Large intestine (tissue), 3 donors: ENCODE results near the gene VSIR. TPM values are rescaled to one million over a fixed set of nuclear protein-coding genes. Genes with fewer than 3 reads are reported as not detected.

Source experiments
- DNase-seq, 2 donors: peaks; one replicate each; pipeline versions ENCODE4 v3.0.0 to v3.0.0-alpha.2; 2013
- H3K27ac ChIP-seq: one replicate; pipeline ENCODE4 v1.5.1; 2013; ENCODE audit warnings: low read length
- H3K27me3 ChIP-seq: 2 replicates; pipeline ENCODE4 v1.6.1; 2013; ENCODE audit warnings: low read length; ENCODE audit not compliant: control insufficient read depth, insufficient read depth
- H3K36me3 ChIP-seq: 2 replicates; pipeline ENCODE4 v1.6.1; 2013; ENCODE audit warnings: low read length; ENCODE audit not compliant: control insufficient read depth, insufficient read depth
- H3K4me1 ChIP-seq: one replicate; pipeline ENCODE4 v1.6.1; 2013; ENCODE audit warnings: low read length; ENCODE audit not compliant: control insufficient read depth, insufficient read depth
- H3K4me3 ChIP-seq: one replicate; pipeline ENCODE4 v1.5.1; 2013; ENCODE audit warnings: low read length
- H3K9me3 ChIP-seq: one replicate; pipeline ENCODE4 v1.6.1; 2013; ENCODE audit warnings: mild to moderate bottlenecking, low read depth, low read length, moderate library complexity; ENCODE audit not compliant: control insufficient read depth
- WGBS: methylation state at CpG from one replicate; pipeline ENCODE4 v1.1.5; 2013; ENCODE audit warnings: low lambda C conversion rate; ENCODE audit not compliant: insufficient coverage; 5-methylcytosine and 5-hydroxymethylcytosine counted together
- polyA plus RNA-seq: library from polyadenylated mRNA; unstranded; fragments of 120-200 nt; gene quantifications from one replicate; pipeline ENCODE4 v1.2.1, GENCODE V29; 2013

The VSIR gene
- polyA plus RNA-seq, 1 donor = 47.9 TPM

DNA sequence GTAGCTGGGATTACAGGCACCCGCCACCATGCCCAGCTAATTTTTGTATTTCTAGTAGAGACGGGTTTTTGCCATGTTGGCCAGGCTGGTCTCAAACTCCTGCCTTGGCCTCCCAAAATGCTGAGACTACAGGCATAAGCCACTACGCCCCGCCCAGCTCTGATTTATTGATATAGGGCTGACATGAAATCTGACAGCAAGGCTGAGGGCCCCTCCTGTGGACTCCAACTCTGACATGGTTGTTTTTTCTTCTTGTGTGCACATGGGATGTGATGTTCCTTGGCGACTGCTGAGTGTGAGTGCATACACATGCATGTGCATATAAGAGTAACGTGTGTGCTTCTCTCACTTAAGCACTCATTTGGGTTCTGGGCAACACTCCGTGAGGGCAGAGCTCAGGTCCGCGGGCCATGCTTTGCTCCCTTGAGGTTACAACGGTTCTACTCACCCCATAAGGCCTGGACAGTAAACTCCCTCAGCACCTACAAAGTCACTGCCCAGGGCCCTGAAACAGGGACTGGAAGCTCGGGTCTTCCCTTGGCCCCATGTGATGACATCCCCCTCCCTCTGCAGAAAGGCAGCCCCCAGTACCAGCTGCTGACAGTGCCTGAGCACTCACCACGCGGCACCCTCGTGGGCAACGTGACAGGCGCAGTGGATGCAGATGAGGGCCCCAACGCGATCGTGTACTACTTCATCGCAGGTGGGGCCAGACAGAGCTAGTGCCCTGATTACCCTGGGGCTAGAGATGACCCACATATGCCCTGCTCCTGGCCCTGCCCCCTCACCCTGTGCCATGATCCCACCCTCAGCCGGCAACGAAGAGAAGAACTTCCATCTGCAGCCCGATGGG is 33.6 kb upstream of the VSIR start:
- WGBS = no CpG with 5 or more reads among the region's 23 CpGs

GRCh38 chr10:71805776-71806703 is 32.7 kb upstream of the VSIR start:
- H3K27me3 ChIP-seq = peaks cover 12% of the 10 kb centered on the region
- H3K4me1 ChIP-seq = no peaks in the 10 kb centered on the region
- no CpG with 5 or more reads among the region's 41 CpGs for WGBS
- peak; percentile 56 to 58 for DNase-seq
- H3K27ac ChIP-seq = no peak overlapping the region
- H3K36me3 ChIP-seq = no peaks in the 10 kb centered on the region
- no peaks in the 10 kb centered on the region for H3K9me3 ChIP-seq
- H3K4me3 ChIP-seq = no peak overlapping the region

More for the DNA sequence above, 33.6 kb upstream of the VSIR start:
- DNase-seq = no peak
- Histone ChIP-seq H3K9me3 (no peaks in the 10 kb centered on the region), H3K4me3 (no peak overlapping the region), H3K36me3 (no peaks in the 10 kb centered on the region), H3K4me1 (no peaks in the 10 kb centered on the region), H3K27ac (no peak overlapping the region), H3K27me3 (peaks cover 12% of the 10 kb centered on the region)

DNA sequence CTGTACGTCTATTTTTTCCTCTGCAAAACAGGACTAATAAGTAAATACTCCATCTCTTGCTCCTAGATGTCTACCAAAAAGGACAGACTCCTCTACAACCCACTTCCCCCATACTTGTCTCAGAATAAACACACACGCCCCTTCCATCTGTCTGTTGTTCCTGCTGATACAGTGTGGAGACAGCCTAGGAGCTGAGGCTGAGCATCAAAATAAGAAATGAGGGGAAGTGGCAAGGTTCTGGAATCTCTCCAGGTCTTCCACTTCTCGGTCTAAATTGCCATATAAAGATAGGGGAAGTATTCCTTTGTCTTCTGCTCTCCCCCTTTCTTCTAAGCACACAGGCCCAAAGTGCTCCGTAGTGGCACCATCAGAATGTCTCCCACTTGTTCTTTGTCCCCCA is 30.8 kb upstream of the VSIR start:
- 67% methylated on average over 1 of the region's 4 CpGs for WGBS
- no peaks in the 10 kb centered on the region for H3K36me3 ChIP-seq
- peaks cover 12% of the 10 kb centered on the region for H3K27me3 ChIP-seq
- DNase-seq = no peak
- H3K4me3 ChIP-seq = no peak overlapping the region
- no peaks in the 10 kb centered on the region for H3K9me3 ChIP-seq
- H3K4me1 ChIP-seq = no peaks in the 10 kb centered on the region
- H3K27ac ChIP-seq = no peak overlapping the region

DNA sequence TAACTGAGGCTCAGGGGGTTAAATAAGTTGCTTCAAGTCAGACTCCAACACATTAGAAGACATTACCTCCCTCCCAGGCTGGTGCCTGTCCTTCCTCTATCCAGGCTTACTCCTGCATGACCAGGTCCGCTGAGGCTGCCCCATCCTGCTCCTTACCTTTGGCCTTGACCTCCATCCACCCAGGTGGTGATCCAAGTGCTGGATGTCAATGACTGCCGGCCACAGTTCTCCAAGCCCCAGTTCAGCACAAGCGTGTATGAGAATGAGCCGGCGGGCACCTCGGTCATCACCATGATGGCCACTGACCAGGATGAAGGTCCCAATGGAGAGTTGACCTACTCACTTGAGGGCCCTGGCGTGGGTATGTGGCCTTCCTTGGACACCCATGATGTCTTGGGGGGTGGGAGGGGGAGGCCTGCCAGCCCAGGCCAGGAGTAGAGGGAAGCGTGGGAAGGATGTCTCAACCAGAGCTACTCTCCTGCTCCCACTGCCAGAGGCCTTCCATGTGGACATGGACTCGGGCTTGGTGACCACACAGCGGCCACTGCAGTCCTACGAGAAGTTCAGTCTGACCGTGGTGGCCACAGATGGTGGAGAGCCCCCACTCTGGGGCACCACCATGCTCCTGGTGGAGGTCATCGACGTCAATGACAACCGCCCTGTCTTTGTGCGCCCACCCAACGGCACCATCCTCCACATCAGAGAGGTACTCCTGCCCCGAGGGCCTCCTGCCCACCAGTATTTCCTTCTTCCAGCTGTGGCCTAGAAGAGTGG is 29.6 kb upstream of the VSIR start:
- Histone ChIP-seq H3K9me3 (no peaks in the 10 kb centered on the region), H3K27me3 (peaks cover 12% of the 10 kb centered on the region), H3K27ac (no peak overlapping the region), H3K4me3 (no peak overlapping the region), H3K4me1 (no peaks in the 10 kb centered on the region), H3K36me3 (no peaks in the 10 kb centered on the region)
- DNase-seq = no peak
- WGBS = no CpG with 5 or more reads among the region's 18 CpGs

DNA sequence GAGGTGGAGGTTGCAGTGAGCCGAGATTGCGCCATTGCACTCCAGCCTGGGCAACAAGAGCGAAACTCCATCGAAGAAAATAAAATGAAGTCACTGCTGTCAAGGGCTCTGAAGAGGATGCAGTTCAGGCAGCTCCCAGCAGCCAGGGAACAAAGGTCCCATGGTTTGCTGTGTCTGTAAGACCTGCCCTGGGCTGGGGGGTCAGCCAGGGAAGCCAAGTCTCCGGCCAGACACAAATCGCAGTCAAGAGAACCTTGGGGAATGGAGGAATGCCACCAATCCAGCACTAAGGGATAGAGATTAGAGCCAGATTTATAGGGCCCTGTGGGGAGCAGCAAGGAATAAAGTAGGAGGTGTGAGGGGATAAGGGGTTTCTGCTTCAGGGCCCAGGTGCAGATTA is 28.9 kb upstream of the VSIR start:
- WGBS = no CpG with 5 or more reads among the region's 6 CpGs
- no peaks in the 10 kb centered on the region for H3K36me3 ChIP-seq
- no peaks in the 10 kb centered on the region for H3K9me3 ChIP-seq
- no peak overlapping the region for H3K4me3 ChIP-seq
- no peak for DNase-seq
- H3K27me3 ChIP-seq = peaks cover 12% of the 10 kb centered on the region
- no peak overlapping the region for H3K27ac ChIP-seq
- no peaks in the 10 kb centered on the region for H3K4me1 ChIP-seq

DNA sequence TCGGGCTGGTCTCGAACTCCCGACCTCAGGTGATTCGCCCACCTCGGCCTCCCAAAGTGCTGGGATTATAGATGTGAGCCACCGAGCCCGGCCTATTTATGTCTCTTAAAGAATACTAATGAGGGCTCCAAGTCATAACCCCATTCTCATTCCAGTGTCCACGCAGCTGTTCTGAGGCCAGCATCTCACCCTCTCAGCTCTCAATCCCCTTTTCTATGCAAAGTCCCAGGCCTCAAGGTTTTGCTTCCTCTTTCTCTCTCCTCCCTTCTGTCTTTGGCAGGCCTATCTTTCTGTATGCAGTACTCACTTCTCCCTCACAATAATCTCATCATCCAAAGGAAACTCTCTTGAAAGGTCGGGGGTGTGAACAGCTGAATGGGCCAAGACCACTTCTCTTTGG is 28.0 kb upstream of the VSIR start:
- no CpG with 5 or more reads among the region's 9 CpGs for WGBS
- no peak overlapping the region for H3K4me3 ChIP-seq
- H3K27ac ChIP-seq = no peak overlapping the region
- peaks cover 12% of the 10 kb centered on the region for H3K27me3 ChIP-seq
- H3K36me3 ChIP-seq = no peaks in the 10 kb centered on the region
- H3K9me3 ChIP-seq = no peaks in the 10 kb centered on the region
- no peak for DNase-seq
- H3K4me1 ChIP-seq = no peaks in the 10 kb centered on the region

- WGBS = no CpG with 5 or more reads among the region's 3 CpGs
- no peak overlapping the region for H3K4me3 ChIP-seq
- H3K4me1 ChIP-seq = no peaks in the 10 kb centered on the region
- H3K27ac ChIP-seq = no peak overlapping the region
- peak; percentile 36 to 58 for DNase-seq
- no peaks in the 10 kb centered on the region for H3K36me3 ChIP-seq
- no peaks in the 10 kb centered on the region for H3K27me3 ChIP-seq
- no peaks in the 10 kb centered on the region for H3K9me3 ChIP-seq
These were observed 26.5 kb upstream of the VSIR start for GRCh38 chr10:71799608-71800453.

- Histone ChIP-seq H3K36me3 (no peaks in the 10 kb centered on the region), H3K27ac (no peak overlapping the region), H3K4me1 (no peaks in the 10 kb centered on the region), H3K4me3 (no peak overlapping the region), H3K9me3 (no peaks in the 10 kb centered on the region), H3K27me3 (no peaks in the 10 kb centered on the region)
- no CpG with 5 or more reads among the region's 10 CpGs for WGBS
- no peak for DNase-seq
These were observed 25.8 kb upstream of the VSIR start for GRCh38 chr10:71799112-71799511.

- WGBS = no CpG with 5 or more reads among the region's 6 CpGs
- Histone ChIP-seq H3K4me1 (no peaks in the 10 kb centered on the region), H3K27me3 (no peaks in the 10 kb centered on the region), H3K4me3 (no peak overlapping the region), H3K36me3 (no peaks in the 10 kb centered on the region), H3K9me3 (no peaks in the 10 kb centered on the region), H3K27ac (no peak overlapping the region)
- no peak for DNase-seq
These were observed 24.9 kb upstream of the VSIR start for GRCh38 chr10:71798308-71798624.
